Stimulated activated CD8-positive, alpha-beta memory T cell treated with anti-CD3 and anti-CD28 coated beads, Interleukin-15, amount 100 ng/mL, for 4 hours (primary cell): ENCODE results near the gene NOD2.

Experiments
- DNase-seq, 2 donors: peaks; one replicate each; pipeline ENCODE4 v3.0.0-alpha.2; 2020; ENCODE audit warnings: low read depth in 2 of 2

Gene NOD2

GRCh38 chr16:50717494-50717893 is 24.1 kb downstream of the NOD2 start:
- no peak for DNase-seq

GRCh38 chr16:50718061-50718760 is 24.8 kb downstream of the NOD2 start:
- DNase-seq, result no peak

GRCh38 chr16:50718761-50719400 is 25.5 kb downstream of the NOD2 start:
- DNase-seq, result no peak

- DNase-seq, result no peak
Observed at GRCh38 chr16:50719401-50720337, 26.3 kb downstream of the NOD2 start.

- DNase-seq, result no peak
Observed at GRCh38 chr16:50721549-50722404, 28.4 kb downstream of the NOD2 start.

GRCh38 chr16:50722405-50722737 is 29.0 kb downstream of the NOD2 start:
- DNase-seq, result no peak

- no peak for DNase-seq
Observed at GRCh38 chr16:50722960-50723359, 29.6 kb downstream of the NOD2 start.

GRCh38 chr16:50724306-50724705 is 30.9 kb downstream of the NOD2 start:
- no peak for DNase-seq

- no peak for DNase-seq
Observed at GRCh38 chr16:50731130-50731988, 38.0 kb downstream of the NOD2 start.

GRCh38 chr16:50731989-50732832 is 38.8 kb downstream of the NOD2 start:
- DNase-seq, result no peak

- DNase-seq, result no peak
Observed at GRCh38 chr16:50733468-50733867, 40.1 kb downstream of the NOD2 start.

- DNase-seq, result no peak
Observed at GRCh38 chr16:50735629-50736122, 42.3 kb downstream of the NOD2 start.

GRCh38 chr16:50736448-50736847 is 43.0 kb downstream of the NOD2 start:
- DNase-seq, result no peak

- no peak for DNase-seq
Observed at GRCh38 chr16:50737420-50737959, 44.1 kb downstream of the NOD2 start.

- DNase-seq, result no peak
Observed at GRCh38 chr16:50739031-50739430, 45.6 kb downstream of the NOD2 start.

GRCh38 chr16:50740736-50741135 is 47.3 kb downstream of the NOD2 start:
- DNase-seq, result no peak

- DNase-seq, result no peak
Observed at GRCh38 chr16:50741225-50741780, 47.9 kb downstream of the NOD2 start.

GRCh38 chr16:50741781-50742575 is 48.6 kb downstream of the NOD2 start, which contains the start of gene CYLD:
TSS of gene CYLD (plus strand) at chr16:50742086. CDS start at chr16:50749699, 7,613 bp downstream.
- peak; percentile 99 to 100 for DNase-seq
